Activated CD4-positive, alpha-beta T cell treated with anti-CD3 and anti-CD28 coated beads, Interleukin-2, amount 50 U/mL, for 4 hours (primary cell): ENCODE data around the gene RPN2.
A peak's percentile ranks its signal among the peaks of the same experiment; 100 is the strongest.
"Not testable (repeated sequence)": the region's sequence is repeated elsewhere in the genome, so short reads cannot be mapped to it uniquely, and the experiment has no call there.

ENCODE experiments used
- DNase-seq, 2 experiments: peaks; one replicate each; pipeline ENCODE4 v3.0.0-alpha.2; 2020

The RPN2 gene

GRCh38 chr20:37178839-37179682 lies at the start of gene RPN2, which contains the start of gene MROH8:
Gene RPN2 (plus strand): TSS chr20:37179330. CDS start chr20:37179357, 27 bp downstream.
Gene MROH8 (minus strand): TSS chr20:37179548.
- peak; percentile 93 for DNase-seq

- no peak for DNase-seq
These were observed 47.6 kb upstream of the RPN2 start for GRCh38 chr20:37131486-37131885.

- no peak for DNase-seq
These were observed 45.2 kb upstream of the RPN2 start for GRCh38 chr20:37133952-37134351.

GRCh38 chr20:37137547-37137946 lies 41.6 kb upstream of the RPN2 start:
- no peak for DNase-seq

GRCh38 chr20:37142708-37143107 lies 36.4 kb upstream of the RPN2 start:
- DNase-seq: no peak

GRCh38 chr20:37144856-37145404 lies 34.2 kb upstream of the RPN2 start:
- no peak for DNase-seq

GRCh38 chr20:37147250-37147649 lies 31.9 kb upstream of the RPN2 start:
- no peak for DNase-seq

GRCh38 chr20:37150864-37151263 lies 28.3 kb upstream of the RPN2 start:
- not testable (repeated sequence) for DNase-seq

- no peak for DNase-seq
These were observed 27.6 kb upstream of the RPN2 start for GRCh38 chr20:37151529-37151928.

- no peak for DNase-seq
These were observed 26.8 kb upstream of the RPN2 start for GRCh38 chr20:37152284-37152683.

GRCh38 chr20:37154684-37155298 lies 24.3 kb upstream of the RPN2 start:
- no peak for DNase-seq

- no peak for DNase-seq
These were observed 23.1 kb upstream of the RPN2 start for GRCh38 chr20:37155987-37156386.

GRCh38 chr20:37158248-37158647 lies 20.9 kb upstream of the RPN2 start:
- DNase-seq: no peak

GRCh38 chr20:37160683-37161082 lies 18.4 kb upstream of the RPN2 start:
- no peak for DNase-seq

GRCh38 chr20:37161830-37162549 lies 17.1 kb upstream of the RPN2 start:
- no peak for DNase-seq

- DNase-seq: no peak
These were observed 16.5 kb upstream of the RPN2 start for GRCh38 chr20:37162646-37163045.

GRCh38 chr20:37163832-37164554 lies 15.1 kb upstream of the RPN2 start:
- DNase-seq: no peak

GRCh38 chr20:37165031-37165430 lies 14.1 kb upstream of the RPN2 start:
- no peak for DNase-seq

- DNase-seq: no peak
These were observed 12.3 kb upstream of the RPN2 start for GRCh38 chr20:37166867-37167266.

- no peak for DNase-seq
These were observed 6.3 kb upstream of the RPN2 start for GRCh38 chr20:37172836-37173235.

GRCh38 chr20:37179683-37180524 lies 774 bp downstream of the RPN2 start:
- DNase-seq: no peak

GRCh38 chr20:37185686-37186085 lies 6.6 kb downstream of the RPN2 start:
- DNase-seq: no peak
